ENCODE measurements around the gene CHRM1.
"Not testable (repeated sequence)": the region's sequence is repeated elsewhere in the genome, so short reads cannot be mapped to it uniquely, and the experiment has no call there.

Gene CHRM1

GRCh38 chr11:62921201-62921572 is at the start of gene CHRM1:
CHRM1 (minus strand) TSS chr11:62921363; CDS start chr11:62911100, 10,263 bp downstream.
- no peak within 1 kb of the TSS for H3K27ac Mint-ChIP-seq
- H3K4me1 Mint-ChIP-seq (ENCODE audit: low read depth), result peaks cover 21% of the 10 kb centered on the region
- no peaks in the 10 kb centered on the region for H3K9me3 Mint-ChIP-seq (ENCODE audit: low read depth)
- peaks cover 13% of the 10 kb centered on the region for H3K27me3 Mint-ChIP-seq
- no peaks in the 10 kb centered on the region for H3K36me3 Mint-ChIP-seq
- no peak within 1 kb of the TSS for H3K4me3 Mint-ChIP-seq

GRCh38 chr11:62965574-62965973 is 44.4 kb upstream of the CHRM1 start:
- no peaks in the 10 kb centered on the region for H3K4me1 Mint-ChIP-seq (ENCODE audit: low read depth)
- no peak overlapping the region for H3K27ac Mint-ChIP-seq
- no peak overlapping the region for H3K4me3 Mint-ChIP-seq
- H3K36me3 Mint-ChIP-seq, result no peaks in the 10 kb centered on the region
- no peaks in the 10 kb centered on the region for H3K9me3 Mint-ChIP-seq (ENCODE audit: low read depth)
- peaks cover 6% of the 10 kb centered on the region for H3K27me3 Mint-ChIP-seq

GRCh38 chr11:62962391-62962790 is 41.2 kb upstream of the CHRM1 start:
- H3K4me3 Mint-ChIP-seq, result no peak overlapping the region
- H3K36me3 Mint-ChIP-seq, result no peaks in the 10 kb centered on the region
- H3K4me1 Mint-ChIP-seq (ENCODE audit: low read depth), result no peaks in the 10 kb centered on the region
- peaks cover 2% of the 10 kb centered on the region for H3K27me3 Mint-ChIP-seq
- H3K27ac Mint-ChIP-seq, result no peak overlapping the region
- H3K9me3 Mint-ChIP-seq (ENCODE audit: low read depth), result no peaks in the 10 kb centered on the region

- H3K27me3 Mint-ChIP-seq, result no peaks in the 10 kb centered on the region
- no peaks in the 10 kb centered on the region for H3K36me3 Mint-ChIP-seq
- no peak overlapping the region for H3K27ac Mint-ChIP-seq
- no peaks in the 10 kb centered on the region for H3K4me1 Mint-ChIP-seq (ENCODE audit: low read depth)
- no peaks in the 10 kb centered on the region for H3K9me3 Mint-ChIP-seq (ENCODE audit: low read depth)
- no peak overlapping the region for H3K4me3 Mint-ChIP-seq
These were observed 39.9 kb upstream of the CHRM1 start for GRCh38 chr11:62961017-62961570.

- Mint-ChIP-seq H3K36me3 (no peaks in the 10 kb centered on the region), H3K9me3 (ENCODE audit: low read depth) (no peaks in the 10 kb centered on the region), H3K4me1 (ENCODE audit: low read depth) (no peaks in the 10 kb centered on the region), H3K27me3 (no peaks in the 10 kb centered on the region), H3K4me3 (no peak overlapping the region), H3K27ac (no peak overlapping the region)
These were observed 38.3 kb upstream of the CHRM1 start for GRCh38 chr11:62959422-62959980.

GRCh38 chr11:62958547-62959421 is 37.6 kb upstream of the CHRM1 start:
- Mint-ChIP-seq H3K27ac (no peak overlapping the region), H3K4me1 (ENCODE audit: low read depth) (no peaks in the 10 kb centered on the region), H3K9me3 (ENCODE audit: low read depth) (no peaks in the 10 kb centered on the region), H3K27me3 (peaks cover 1% of the 10 kb centered on the region), H3K36me3 (no peaks in the 10 kb centered on the region), H3K4me3 (no peak overlapping the region)

GRCh38 chr11:62957147-62957546 is 36.0 kb upstream of the CHRM1 start:
- H3K27me3 Mint-ChIP-seq, result peaks cover 1% of the 10 kb centered on the region
- H3K4me1 Mint-ChIP-seq (ENCODE audit: low read depth), result no peaks in the 10 kb centered on the region
- no peak overlapping the region for H3K4me3 Mint-ChIP-seq
- H3K9me3 Mint-ChIP-seq (ENCODE audit: low read depth), result no peaks in the 10 kb centered on the region
- H3K36me3 Mint-ChIP-seq, result no peaks in the 10 kb centered on the region
- H3K27ac Mint-ChIP-seq, result no peak overlapping the region

- H3K36me3 Mint-ChIP-seq, result no peaks in the 10 kb centered on the region
- H3K27ac Mint-ChIP-seq, result no peak overlapping the region
- H3K27me3 Mint-ChIP-seq, result peaks cover 1% of the 10 kb centered on the region
- H3K4me1 Mint-ChIP-seq (ENCODE audit: low read depth), result no peaks in the 10 kb centered on the region
- H3K4me3 Mint-ChIP-seq, result no peak overlapping the region
- no peaks in the 10 kb centered on the region for H3K9me3 Mint-ChIP-seq (ENCODE audit: low read depth)
These were observed 33.3 kb upstream of the CHRM1 start for GRCh38 chr11:62954478-62954877.

- no peak overlapping the region for H3K27ac Mint-ChIP-seq
- H3K27me3 Mint-ChIP-seq, result peaks cover 1% of the 10 kb centered on the region
- H3K36me3 Mint-ChIP-seq, result no peaks in the 10 kb centered on the region
- no peak overlapping the region for H3K4me3 Mint-ChIP-seq
- H3K4me1 Mint-ChIP-seq (ENCODE audit: low read depth), result no peaks in the 10 kb centered on the region
- no peaks in the 10 kb centered on the region for H3K9me3 Mint-ChIP-seq (ENCODE audit: low read depth)
These were observed 32.6 kb upstream of the CHRM1 start for GRCh38 chr11:62953811-62954210.

GRCh38 chr11:62948765-62949320 is 27.7 kb upstream of the CHRM1 start:
- H3K9me3 Mint-ChIP-seq (ENCODE audit: low read depth), result no peaks in the 10 kb centered on the region
- no peak overlapping the region for H3K27ac Mint-ChIP-seq
- H3K4me3 Mint-ChIP-seq, result no peak overlapping the region
- no peaks in the 10 kb centered on the region for H3K36me3 Mint-ChIP-seq
- H3K4me1 Mint-ChIP-seq (ENCODE audit: low read depth), result no peaks in the 10 kb centered on the region
- peaks cover 6% of the 10 kb centered on the region for H3K27me3 Mint-ChIP-seq

GRCh38 chr11:62945538-62945937 is 24.4 kb upstream of the CHRM1 start:
- H3K36me3 Mint-ChIP-seq; H3K4me3 Mint-ChIP-seq; H3K27ac Mint-ChIP-seq; H3K4me1 Mint-ChIP-seq (ENCODE audit: low read depth); H3K27me3 Mint-ChIP-seq; H3K9me3 Mint-ChIP-seq (ENCODE audit: low read depth): not testable (repeated sequence)

- not testable (repeated sequence) for H3K4me3 Mint-ChIP-seq; H3K9me3 Mint-ChIP-seq (ENCODE audit: low read depth); H3K36me3 Mint-ChIP-seq; H3K27me3 Mint-ChIP-seq; H3K27ac Mint-ChIP-seq; H3K4me1 Mint-ChIP-seq (ENCODE audit: low read depth)
These were observed 16.4 kb upstream of the CHRM1 start for GRCh38 chr11:62937528-62937927.

- Mint-ChIP-seq H3K27me3 (peaks cover 7% of the 10 kb centered on the region), H3K4me3 (no peak overlapping the region), H3K9me3 (ENCODE audit: low read depth) (no peaks in the 10 kb centered on the region), H3K36me3 (peaks cover 3% of the 10 kb centered on the region), H3K27ac (no peak overlapping the region), H3K4me1 (ENCODE audit: low read depth) (no peaks in the 10 kb centered on the region)
These were observed 13.3 kb upstream of the CHRM1 start for GRCh38 chr11:62934496-62934785.

GRCh38 chr11:62933750-62934495 is 12.8 kb upstream of the CHRM1 start:
- H3K27ac Mint-ChIP-seq, result no peak overlapping the region

GRCh38 chr11:62933285-62933684 is 12.1 kb upstream of the CHRM1 start:
- H3K4me1 Mint-ChIP-seq (ENCODE audit: low read depth), result no peaks in the 10 kb centered on the region
- no peak overlapping the region for H3K27ac Mint-ChIP-seq
- peaks cover 13% of the 10 kb centered on the region for H3K27me3 Mint-ChIP-seq
- no peaks in the 10 kb centered on the region for H3K9me3 Mint-ChIP-seq (ENCODE audit: low read depth)
- no peak overlapping the region for H3K4me3 Mint-ChIP-seq
- peaks cover 3% of the 10 kb centered on the region for H3K36me3 Mint-ChIP-seq

More at GRCh38 chr11:62933750-62934495, 12.8 kb upstream of the CHRM1 start:
- H3K4me1 Mint-ChIP-seq (ENCODE audit: low read depth), result no peaks in the 10 kb centered on the region
- H3K4me3 Mint-ChIP-seq, result no peak overlapping the region
- H3K36me3 Mint-ChIP-seq, result peaks cover 3% of the 10 kb centered on the region
- H3K9me3 Mint-ChIP-seq (ENCODE audit: low read depth), result no peaks in the 10 kb centered on the region
- peaks cover 7% of the 10 kb centered on the region for H3K27me3 Mint-ChIP-seq
